GM19023 (cell line): ENCODE measurements around the gene LCN1.
"Not testable (repeated sequence)": the region's sequence is repeated elsewhere in the genome, so short reads cannot be mapped to it uniquely, and the experiment has no call there.

Experiments used
- ATAC-seq: cut with Tn5 transposase; IDR thresholded peaks from one replicate; pipeline ENCODE4 v1.9.1; 2021; ENCODE audit warnings: mild to moderate bottlenecking, moderate library complexity; ENCODE audit not compliant: unreplicated experiment

The LCN1 gene

DNA sequence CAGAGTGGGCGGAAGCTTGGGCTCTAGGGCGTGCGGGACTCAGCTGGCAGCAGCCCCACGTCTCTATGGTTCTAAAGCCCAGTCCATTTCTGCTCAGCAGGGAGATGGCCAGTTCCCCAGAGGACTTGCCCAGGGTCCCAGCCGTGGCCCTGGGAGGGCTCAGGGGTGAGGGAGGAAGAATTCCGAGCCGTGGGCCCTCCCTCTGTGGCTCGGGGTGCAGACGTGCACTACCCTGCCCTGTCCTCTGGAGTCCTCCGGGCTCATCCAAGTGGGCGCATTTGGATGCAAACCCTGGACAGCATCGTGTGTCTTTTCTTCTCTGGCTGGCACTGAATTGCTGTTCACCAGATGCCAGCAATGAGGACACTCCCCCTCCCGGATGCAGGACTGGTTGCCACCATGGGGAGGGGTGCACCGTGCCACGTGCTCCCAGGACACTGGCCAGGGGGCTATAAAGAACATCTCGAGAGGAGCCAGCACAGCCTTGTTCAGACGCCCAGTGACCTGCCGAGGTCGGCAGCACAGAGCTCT, 24.5 kb downstream of the LCN1 start, which contains the start of gene OBP2A:
Gene OBP2A, plus strand, starts transcription at position 481 of the 531 bp plus-strand sequence. CDS start 55 bp downstream, outside the sequence.
- not testable (repeated sequence) for ATAC-seq

DNA sequence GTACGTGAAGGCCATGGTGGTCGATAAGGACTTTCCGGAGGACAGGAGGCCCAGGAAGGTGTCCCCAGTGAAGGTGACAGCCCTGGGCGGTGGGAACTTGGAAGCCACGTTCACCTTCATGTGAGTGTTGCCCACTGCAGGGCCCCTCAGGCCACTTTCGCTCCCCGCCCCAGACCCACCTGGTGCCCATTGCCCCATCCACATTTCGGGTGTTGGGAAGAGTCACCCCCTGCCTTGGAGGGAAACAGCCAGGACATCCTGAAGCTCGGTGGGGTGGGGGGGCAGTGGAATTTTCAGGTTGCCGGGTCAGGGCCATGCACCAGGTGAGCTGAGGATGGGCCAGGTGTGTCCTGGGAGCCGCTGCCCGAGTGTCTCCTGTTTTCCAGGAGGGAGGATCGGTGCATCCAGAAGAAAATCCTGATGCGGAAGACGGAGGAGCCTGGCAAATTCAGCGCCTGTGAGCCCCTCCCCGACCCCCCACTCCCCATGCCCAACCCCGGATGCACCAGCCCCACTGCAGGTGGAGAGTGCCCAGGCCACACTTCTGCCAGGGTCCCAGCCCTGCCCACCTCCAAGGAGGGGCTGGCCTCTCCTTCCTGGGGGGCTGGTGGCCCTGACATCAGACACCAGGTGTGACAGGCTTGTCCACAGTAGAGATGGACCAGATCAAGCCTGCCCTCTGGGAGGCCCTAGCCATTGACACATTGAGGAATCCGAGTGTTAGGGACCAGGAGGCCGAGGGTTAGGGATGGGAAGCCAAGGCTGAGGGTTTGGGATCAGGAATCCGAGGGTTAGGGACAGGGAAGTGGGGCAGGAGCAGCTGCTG, 25.8 kb downstream of the LCN1 start:
- not testable (repeated sequence) for ATAC-seq

DNA sequence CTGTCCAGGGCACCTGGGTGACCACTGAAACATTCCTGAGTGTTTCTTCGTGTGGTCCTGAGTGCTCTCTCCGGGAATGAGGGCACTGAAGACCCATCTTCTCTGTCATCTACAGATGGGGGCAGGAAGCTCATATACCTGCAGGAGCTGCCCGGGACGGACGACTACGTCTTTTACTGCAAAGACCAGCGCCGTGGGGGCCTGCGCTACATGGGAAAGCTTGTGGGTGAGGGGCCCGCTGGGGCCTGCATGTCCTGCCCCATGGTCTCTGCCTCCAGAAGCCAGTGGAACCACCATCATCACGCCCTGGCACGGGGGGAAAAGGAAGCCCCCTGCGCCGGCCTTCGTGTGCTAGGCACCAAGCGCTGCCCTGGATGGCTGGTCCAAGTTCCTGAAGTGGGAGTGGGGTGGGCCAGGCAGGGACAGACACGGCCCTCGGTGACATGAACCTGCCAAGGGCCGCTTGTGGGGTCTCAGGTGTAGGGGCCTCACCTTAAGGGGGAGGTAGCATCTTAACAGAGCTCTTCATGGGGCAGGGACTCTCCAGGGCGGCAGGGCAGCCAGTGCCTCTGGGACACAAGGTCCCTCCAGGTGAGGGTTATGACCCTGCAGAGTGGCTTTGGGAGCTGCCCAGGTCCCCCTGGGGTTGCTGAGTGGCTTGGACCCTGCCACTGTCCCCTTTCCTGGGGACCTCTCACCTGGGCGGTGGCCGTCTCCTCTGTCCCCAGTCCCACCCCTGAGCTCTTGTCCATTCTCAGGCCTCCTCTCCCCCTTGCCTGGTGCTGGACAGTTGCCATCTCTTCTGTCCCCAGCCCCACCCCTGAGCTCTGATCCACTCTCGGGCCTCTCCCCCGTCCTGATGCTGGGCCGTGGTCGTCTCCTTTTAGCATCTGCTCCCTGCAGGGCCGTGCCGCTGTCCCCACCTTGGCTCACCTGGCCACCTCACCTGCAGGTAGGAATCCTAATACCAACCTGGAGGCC, 26.8 kb downstream of the LCN1 start:
- ATAC-seq, result no peak

- not testable (repeated sequence) for ATAC-seq
Measured at GRCh38 chr9:135549478-135550343, 28.5 kb downstream of the LCN1 start.

GRCh38 chr9:135550344-135550918, 29.2 kb downstream of the LCN1 start:
- ATAC-seq, result no peak

GRCh38 chr9:135551031-135551430, 29.8 kb downstream of the LCN1 start:
- no peak for ATAC-seq

GRCh38 chr9:135551456-135551855, 30.2 kb downstream of the LCN1 start:
- no peak for ATAC-seq

DNA sequence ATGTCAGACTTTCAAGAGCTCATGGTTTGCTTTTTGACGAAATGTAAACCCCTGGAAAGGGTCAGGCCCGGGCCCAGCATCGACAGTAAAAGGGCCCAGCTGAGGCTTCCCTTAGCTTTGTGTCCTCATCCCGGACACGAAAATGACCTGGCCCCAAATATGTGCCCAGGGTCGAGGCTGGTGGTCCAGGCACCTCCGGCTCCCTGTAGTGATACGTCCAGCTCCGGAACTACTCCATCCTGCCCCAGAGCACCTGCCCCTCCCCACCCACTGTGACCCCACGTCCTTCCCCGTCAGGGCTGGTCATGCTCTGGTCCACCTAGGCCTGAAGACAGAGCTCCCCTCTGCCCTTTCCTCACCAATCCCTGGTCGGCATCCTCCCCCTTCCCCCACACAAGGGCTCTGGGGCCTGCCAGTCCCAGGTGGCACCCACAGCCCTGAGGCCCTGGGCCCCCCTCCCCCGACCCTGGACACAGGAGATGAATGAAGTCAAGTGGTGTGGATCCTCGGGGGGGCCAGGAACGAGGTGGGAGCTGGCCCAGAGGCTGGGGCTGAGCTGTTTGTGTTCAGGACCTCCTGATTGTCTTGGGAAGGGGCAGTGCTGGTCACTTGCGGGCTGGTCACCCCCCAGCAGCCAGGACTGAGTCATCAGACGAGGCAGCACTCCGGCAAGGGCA, 30.9 kb downstream of the LCN1 start:
- ATAC-seq, result no peak

- ATAC-seq, result no peak
Measured at GRCh38 chr9:135552698-135553171, 31.5 kb downstream of the LCN1 start.

GRCh38 chr9:135554718-135555117, 33.5 kb downstream of the LCN1 start:
- ATAC-seq, result no peak

DNA sequence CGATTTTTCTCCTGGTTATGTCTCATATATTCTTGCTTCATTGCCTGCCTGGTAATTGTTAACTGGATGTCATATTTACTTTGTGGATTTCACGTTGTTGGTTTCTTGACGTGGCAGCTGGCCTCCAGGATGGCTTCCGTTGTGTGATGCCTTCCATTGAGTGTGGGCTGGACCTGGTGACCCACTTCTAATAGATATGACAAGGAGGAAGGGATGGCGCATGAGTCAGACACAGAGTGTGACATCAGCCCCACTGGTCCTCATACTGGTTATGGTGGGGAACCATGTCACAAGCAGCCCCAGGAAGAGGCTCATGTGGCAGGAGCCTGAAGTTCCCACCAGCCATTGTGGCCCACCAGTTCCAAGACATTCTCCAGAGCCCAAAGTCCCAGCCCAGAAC, 34.0 kb downstream of the LCN1 start:
- no peak for ATAC-seq

DNA sequence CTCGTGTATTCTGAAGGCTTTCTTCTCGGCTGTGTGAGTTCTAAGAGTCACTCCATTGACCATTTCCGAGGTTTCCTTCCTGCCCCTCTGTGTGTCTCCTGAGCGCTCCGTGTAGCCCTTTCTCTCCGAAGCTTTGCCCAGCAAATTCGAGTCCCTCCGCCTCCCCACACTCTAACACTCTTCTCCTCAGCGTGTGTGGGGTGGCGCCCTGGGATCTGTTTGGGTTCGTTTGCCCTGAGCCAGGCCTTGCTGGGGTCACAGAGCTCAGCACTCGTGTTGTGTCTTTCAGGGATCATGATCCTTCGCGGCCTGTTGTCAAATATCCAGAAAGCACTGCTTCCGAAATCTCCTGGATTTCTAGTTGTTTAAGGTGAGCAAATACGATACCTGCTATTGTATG, 34.7 kb downstream of the LCN1 start:
- no peak for ATAC-seq

DNA sequence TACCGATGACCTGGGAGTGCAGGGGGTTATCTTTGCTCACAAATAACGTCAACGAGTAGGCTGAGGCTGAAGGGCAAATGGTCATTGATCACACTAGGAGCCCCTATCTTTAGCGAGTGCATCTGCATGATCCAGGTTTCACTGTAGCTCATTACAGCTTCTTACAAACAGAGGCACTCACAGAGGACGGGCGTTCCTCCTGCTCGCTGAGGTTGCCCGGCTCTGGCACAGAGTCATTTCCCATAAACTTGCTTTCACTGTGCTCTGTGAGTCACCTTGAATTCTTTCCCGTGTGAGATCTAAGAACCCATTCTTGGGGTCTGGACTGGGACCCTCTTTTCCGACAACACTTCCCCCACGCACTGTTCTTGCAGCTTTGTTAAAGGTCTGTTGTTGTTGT, 38.4 kb downstream of the LCN1 start:
- ATAC-seq, result no peak

GRCh38 chr9:135561391-135562234, 40.4 kb downstream of the LCN1 start, which contains the start of gene PAEP:
PAEP (plus strand) TSS chr9:135561756.
- no peak for ATAC-seq

DNA sequence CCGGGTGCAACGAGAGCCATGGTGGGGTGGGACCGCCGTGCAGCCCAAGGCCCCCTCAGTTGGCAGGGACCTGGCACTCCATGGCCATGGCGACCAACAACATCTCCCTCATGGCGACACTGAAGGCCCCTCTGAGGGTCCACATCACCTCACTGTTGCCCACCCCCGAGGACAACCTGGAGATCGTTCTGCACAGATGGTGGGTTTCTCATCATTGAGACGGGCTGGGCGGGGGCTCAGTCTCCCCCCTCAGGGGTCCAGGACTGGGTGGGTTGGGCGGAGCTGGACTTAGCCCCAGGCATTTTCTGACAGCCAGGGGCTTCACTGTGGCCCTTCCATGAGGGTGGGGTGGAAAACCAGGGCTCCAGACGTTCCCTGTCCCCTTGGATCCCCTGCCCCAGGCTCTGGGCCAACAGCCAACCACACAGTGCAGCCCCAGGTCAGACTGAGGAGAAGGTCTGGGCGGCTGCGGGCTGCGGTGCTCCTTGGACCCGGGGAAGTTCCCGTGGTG, 41.0 kb downstream of the LCN1 start:
- no peak for ATAC-seq

DNA sequence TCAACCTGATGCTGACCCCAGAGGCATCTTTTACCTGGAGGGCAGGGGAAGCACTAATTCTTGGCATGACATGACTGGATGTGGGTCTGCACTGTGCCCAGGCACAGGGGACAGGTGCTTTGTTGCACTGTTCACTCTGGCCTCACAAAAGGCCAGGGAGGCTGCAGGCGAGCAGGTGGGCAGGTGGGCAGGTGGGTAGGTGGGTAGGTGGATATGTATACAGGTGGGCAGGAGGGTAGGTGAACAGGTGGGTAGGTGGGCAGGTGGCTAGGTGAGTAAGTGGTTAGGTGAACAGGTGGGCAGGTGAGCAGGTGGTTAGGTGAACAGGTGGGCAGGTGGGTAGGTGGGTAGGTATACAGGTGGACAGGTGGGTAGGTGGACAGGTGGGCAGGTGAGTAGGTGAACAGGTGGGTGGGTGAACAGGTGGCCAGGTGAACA, 41.8 kb downstream of the LCN1 start:
- no peak for ATAC-seq

GRCh38 chr9:135563858-135564257, 42.6 kb downstream of the LCN1 start:
- no peak for ATAC-seq

DNA sequence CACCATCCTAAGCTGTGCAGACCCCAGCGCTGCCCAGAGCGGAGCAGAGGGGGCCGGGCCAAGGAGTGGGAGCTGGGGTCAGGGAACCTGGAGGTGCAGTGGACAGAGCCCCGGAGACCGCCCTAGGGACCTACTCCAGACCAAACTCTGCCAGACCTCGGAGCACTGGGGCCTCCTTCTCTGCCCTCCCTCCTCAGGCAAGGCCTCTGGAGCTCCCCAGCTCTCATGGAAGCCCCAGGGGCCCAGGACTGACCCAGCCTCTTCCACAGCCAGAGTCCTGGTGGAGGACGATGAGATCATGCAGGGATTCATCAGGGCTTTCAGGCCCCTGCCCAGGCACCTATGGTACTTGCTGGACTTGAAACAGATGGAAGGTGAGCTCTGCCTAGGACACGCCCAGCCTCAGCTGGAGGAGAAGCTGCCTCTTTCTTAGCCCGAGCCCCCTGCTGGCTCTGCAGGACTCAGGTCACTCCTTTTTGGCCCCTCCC, 43.9 kb downstream of the LCN1 start:
- no peak for ATAC-seq
